Activated CD8-positive, alpha-beta T cell treated with anti-CD3 and anti-CD28 coated beads for 36 hours (primary cell): Measurements from ENCODE around the gene DNAJB4. TPM values are rescaled to one million over a fixed set of nuclear protein-coding genes. Genes with fewer than 3 reads are reported as not detected.

Experiments used
- ATAC-seq: fragments of 200-7000 bp; cut with Tn5 transposase; one replicate; pipeline ENCODE4 v1.10.0; 2021; ENCODE audit warnings: mild to moderate bottlenecking, moderate library complexity
- CTCF ChIA-PET: fragments of 350-600 bp; sonication (Branson Sonifier 250); formaldehyde crosslinking; loops from one replicate; lab custom pipeline; 2021; ENCODE audit warnings: antibody characterized with exemption; lab: Charles Lee
- POLR2A ChIA-PET: fragments of 350-600 bp; sonication (Branson Sonifier 250); formaldehyde crosslinking; loops from one replicate; lab custom pipeline; 2021; ENCODE audit warnings: antibody characterized with exemption; lab: Charles Lee
- DNase-seq: peaks from one replicate; pipeline ENCODE4 v3.0.0-alpha.2; 2020
- H3K27ac Mint-ChIP-seq: one replicate; pipeline ENCODE4 v1.8.0; 2021; ENCODE audit warnings: mild to moderate bottlenecking, mixed read lengths
- H3K27me3 Mint-ChIP-seq: one replicate; pipeline ENCODE4 v1.8.0; 2021; ENCODE audit warnings: mixed read lengths
- H3K36me3 Mint-ChIP-seq: one replicate; pipeline ENCODE4 v1.8.0; 2021; ENCODE audit warnings: low read depth, mixed read lengths
- H3K4me1 Mint-ChIP-seq: one replicate; pipeline ENCODE4 v1.8.0; 2021; ENCODE audit warnings: low read depth, mixed read lengths
- H3K4me3 Mint-ChIP-seq: one replicate; pipeline ENCODE4 v1.8.0; 2021; ENCODE audit warnings: mild to moderate bottlenecking, moderate library complexity, mixed read lengths
- H3K9me3 Mint-ChIP-seq: one replicate; pipeline ENCODE4 v1.8.0; 2021; ENCODE audit warnings: mixed read lengths
- intact Hi-C: fragments of 100-400 bp; cut with micrococcal nuclease; formaldehyde crosslinking; loops from one replicate; pipeline ENCODE4 v1.10.0; 2022
- total RNA-seq, 2 experiments: library from RNA; stranded (reverse); gene quantifications; one replicate each; pipeline ENCODE4 v1.2.3, GENCODE V29; 2021
- TF ChIP-seq, protein P1 (sequence below): fragments of 200-600 bp; IDR thresholded peaks from one replicate; pipeline ENCODE4 v1.8.0; 2022; ENCODE audit warnings: antibody characterized with exemption, mild to moderate bottlenecking

Gene DNAJB4
- total RNA-seq, 2 experiments from 2014 or later: 9.7 to 12.0 TPM

DNA sequence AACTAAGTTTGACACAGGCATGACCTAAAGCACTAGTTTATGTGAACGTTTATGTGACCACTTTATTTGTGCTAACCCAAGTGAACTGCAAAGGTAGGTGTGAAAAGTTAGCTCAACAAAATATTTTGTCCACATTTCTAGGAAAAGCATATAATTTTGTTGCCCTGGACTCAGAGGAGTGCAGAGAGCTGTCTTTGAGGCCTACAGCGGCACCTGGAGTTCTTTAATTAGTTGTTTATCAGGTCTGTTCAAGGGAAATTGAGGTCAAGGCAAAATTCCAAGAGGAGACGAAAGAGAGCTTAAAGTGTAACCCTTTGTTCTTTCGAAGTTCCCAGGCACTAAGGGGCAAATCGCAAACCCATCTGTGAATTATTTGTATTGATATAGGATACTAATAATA, 42.4 kb downstream of the DNAJB4 start:
- TF ChIP-seq, protein P1, sequence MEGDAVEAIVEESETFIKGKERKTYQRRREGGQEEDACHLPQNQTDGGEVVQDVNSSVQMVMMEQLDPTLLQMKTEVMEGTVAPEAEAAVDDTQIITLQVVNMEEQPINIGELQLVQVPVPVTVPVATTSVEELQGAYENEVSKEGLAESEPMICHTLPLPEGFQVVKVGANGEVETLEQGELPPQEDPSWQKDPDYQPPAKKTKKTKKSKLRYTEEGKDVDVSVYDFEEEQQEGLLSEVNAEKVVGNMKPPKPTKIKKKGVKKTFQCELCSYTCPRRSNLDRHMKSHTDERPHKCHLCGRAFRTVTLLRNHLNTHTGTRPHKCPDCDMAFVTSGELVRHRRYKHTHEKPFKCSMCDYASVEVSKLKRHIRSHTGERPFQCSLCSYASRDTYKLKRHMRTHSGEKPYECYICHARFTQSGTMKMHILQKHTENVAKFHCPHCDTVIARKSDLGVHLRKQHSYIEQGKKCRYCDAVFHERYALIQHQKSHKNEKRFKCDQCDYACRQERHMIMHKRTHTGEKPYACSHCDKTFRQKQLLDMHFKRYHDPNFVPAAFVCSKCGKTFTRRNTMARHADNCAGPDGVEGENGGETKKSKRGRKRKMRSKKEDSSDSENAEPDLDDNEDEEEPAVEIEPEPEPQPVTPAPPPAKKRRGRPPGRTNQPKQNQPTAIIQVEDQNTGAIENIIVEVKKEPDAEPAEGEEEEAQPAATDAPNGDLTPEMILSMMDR: no peak
- no peaks in the 10 kb centered on the region for H3K9me3 Mint-ChIP-seq
- peaks cover 42% of the 10 kb centered on the region for H3K27me3 Mint-ChIP-seq
- no peaks in the 10 kb centered on the region for H3K36me3 Mint-ChIP-seq
- intact Hi-C loops: loop anchor here (5.0 kb wide), 1 partner anchor 65 kb away; no protein-coding TSS in a partner anchor
- DNase-seq: no peak
- peaks cover 37% of the 10 kb centered on the region for H3K4me1 Mint-ChIP-seq
- H3K4me3 Mint-ChIP-seq: no peak overlapping the region
- ATAC-seq: no peak
- CTCF ChIA-PET: interaction anchor here (0.7 to 1.4 kb wide), 4 partner anchors 11 to 67 kb away, joined by 3 to 5 read pairs (median 3); partner anchors contain the start of gene DNAJB4
- POLR2A ChIA-PET: interaction anchor here (1.0 to 5.2 kb wide), 2 partner anchors 42 to 62 kb away, joined by 3 to 34 read pairs; partner anchors contain the start of gene DNAJB4
- H3K27ac Mint-ChIP-seq: no peak overlapping the region

DNA sequence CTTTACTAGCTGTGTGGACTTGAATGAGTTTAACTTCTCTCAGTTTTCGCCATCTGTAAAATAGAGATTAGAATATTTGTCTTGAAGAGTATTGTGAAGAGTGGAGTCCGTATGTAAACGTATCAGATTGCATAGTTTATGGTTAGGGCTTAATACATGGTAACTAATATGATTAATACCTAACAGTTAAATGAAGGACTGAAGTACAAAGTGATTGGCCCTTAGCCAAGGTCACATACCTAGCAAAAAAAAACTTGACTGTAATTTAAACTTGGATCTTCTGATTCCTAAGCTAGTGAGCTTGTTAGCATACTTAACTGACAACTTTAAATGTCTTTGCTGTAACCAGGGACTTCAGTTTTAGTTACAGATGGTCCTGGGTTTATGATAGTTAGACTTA, 42.9 kb downstream of the DNAJB4 start:
- no peaks in the 10 kb centered on the region for H3K9me3 Mint-ChIP-seq
- TF ChIP-seq, protein P1: no peak
- intact Hi-C loops: loop anchor here (5.0 kb wide), 1 partner anchor 65 kb away; no protein-coding TSS in a partner anchor
- no peak overlapping the region for H3K27ac Mint-ChIP-seq
- H3K27me3 Mint-ChIP-seq: peaks cover 42% of the 10 kb centered on the region
- H3K4me1 Mint-ChIP-seq: peaks cover 37% of the 10 kb centered on the region
- ATAC-seq (no peak), DNase-seq (no peak)
- ChIA-PET POLR2A (interaction anchor here (0.8 to 5.2 kb wide), 4 partner anchors 12 to 70 kb away, joined by 3 to 34 read pairs (median 4); partner anchors contain the start of gene DNAJB4), CTCF (interaction anchor here (0.7 to 1.4 kb wide), 4 partner anchors 10 to 67 kb away, joined by 3 to 5 read pairs (median 3); partner anchors contain the start of gene DNAJB4)
- no peaks in the 10 kb centered on the region for H3K36me3 Mint-ChIP-seq
- H3K4me3 Mint-ChIP-seq: no peak overlapping the region

DNA sequence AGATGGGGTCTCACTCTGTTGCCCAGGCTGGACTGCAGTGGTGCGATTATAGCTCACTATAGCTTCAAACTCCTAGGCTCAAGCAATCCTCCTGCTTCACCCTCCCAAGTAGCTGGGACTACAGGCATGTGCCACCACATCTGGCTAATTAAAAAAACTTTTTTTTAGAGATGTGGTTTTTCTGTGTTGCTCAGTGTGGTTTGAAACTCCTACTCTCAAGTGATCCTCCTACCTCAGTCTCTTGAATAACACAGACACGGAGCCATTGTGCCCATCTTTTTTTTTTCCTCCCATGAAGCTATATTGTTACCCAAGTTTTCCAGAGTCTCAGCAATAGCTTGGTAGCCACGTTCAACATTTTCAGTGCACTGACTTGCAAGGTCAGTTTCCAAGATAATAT, 43.7 kb downstream of the DNAJB4 start:
- peaks cover 39% of the 10 kb centered on the region for H3K27me3 Mint-ChIP-seq
- intact Hi-C loops: loop anchor here (5.0 kb wide), 1 partner anchor 64 kb away; no protein-coding TSS in a partner anchor
- DNase-seq: no peak
- H3K36me3 Mint-ChIP-seq: no peaks in the 10 kb centered on the region
- peaks cover 37% of the 10 kb centered on the region for H3K4me1 Mint-ChIP-seq
- peak; percentile 46 for ATAC-seq
- CTCF ChIA-PET: interaction anchor here (0.7 to 1.4 kb wide), 3 partner anchors 8 to 66 kb away, joined by 3 read pairs; no protein-coding TSS in a partner anchor
- H3K27ac Mint-ChIP-seq: no peak overlapping the region
- H3K9me3 Mint-ChIP-seq: no peaks in the 10 kb centered on the region
- POLR2A ChIA-PET: interaction anchor here (0.6 to 1.4 kb wide), 3 partner anchors 11 to 70 kb away, joined by 3 to 4 read pairs (median 3); no protein-coding TSS in a partner anchor
- TF ChIP-seq, protein P1: no peak
- no peak overlapping the region for H3K4me3 Mint-ChIP-seq

DNA sequence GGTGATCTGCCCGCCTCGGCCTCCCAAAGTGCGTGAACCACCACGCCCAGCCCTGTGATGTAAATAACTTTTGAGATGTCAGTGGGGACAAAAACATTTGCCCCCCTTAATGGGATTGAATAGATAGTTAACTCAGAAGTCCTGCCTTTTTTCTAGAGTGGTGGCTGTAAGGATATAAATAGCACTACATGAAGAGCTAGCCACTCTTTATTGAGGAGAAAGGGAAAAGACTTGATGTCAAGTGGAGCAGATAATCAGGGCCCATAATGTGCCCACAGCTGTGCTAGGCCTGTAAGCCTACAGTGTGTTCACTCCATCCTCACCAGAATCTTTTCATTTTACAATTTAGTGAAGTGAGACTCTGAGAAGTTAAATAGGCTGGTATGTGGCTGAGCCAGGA, 44.7 kb downstream of the DNAJB4 start:
- Mint-ChIP-seq H3K36me3 (no peaks in the 10 kb centered on the region), H3K27me3 (peaks cover 40% of the 10 kb centered on the region), H3K27ac (no peak overlapping the region), H3K9me3 (no peaks in the 10 kb centered on the region), H3K4me3 (no peak overlapping the region), H3K4me1 (peaks cover 37% of the 10 kb centered on the region)
- no peak for ATAC-seq
- intact Hi-C loops: loop anchor here (5.0 kb wide), 1 partner anchor 63 kb away; no protein-coding TSS in a partner anchor
- no peak for DNase-seq
- TF ChIP-seq, protein P1: no peak
- CTCF ChIA-PET: interaction anchor here (1.3 kb wide), 1 partner anchor 9 kb away, joined by 3 read pairs; no protein-coding TSS in a partner anchor
- POLR2A ChIA-PET: interaction anchor here (0.7 to 1.3 kb wide), 2 partner anchors 47 to 49 kb away, joined by 3 to 4 read pairs; no protein-coding TSS in a partner anchor

DNA sequence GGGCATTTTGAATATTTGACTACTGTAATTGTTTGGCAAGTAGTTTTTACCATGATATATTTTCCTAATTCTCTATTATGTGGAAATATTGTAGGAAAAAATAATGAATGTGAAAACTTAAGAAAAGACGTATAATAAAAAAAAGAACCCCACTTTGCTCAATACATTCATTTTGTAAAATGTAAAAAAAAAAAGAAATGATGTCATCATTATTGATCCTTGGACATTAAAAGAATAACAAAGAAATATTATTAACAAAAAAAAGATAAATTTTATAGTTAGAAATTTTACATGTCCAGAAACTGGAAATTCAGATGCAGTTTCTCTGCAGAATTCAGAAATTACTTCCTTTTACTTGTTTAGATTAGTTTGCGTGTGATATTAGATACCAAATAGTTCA, 46.3 kb downstream of the DNAJB4 start:
- peaks cover 27% of the 10 kb centered on the region for H3K27me3 Mint-ChIP-seq
- peaks cover 32% of the 10 kb centered on the region for H3K4me1 Mint-ChIP-seq
- H3K36me3 Mint-ChIP-seq: no peaks in the 10 kb centered on the region
- no peak overlapping the region for H3K4me3 Mint-ChIP-seq
- TF ChIP-seq, protein P1: no peak
- no peak for DNase-seq
- CTCF ChIA-PET: interaction anchor here (1.2 kb wide), 1 partner anchor 200 kb away, joined by 3 read pairs; no protein-coding TSS in a partner anchor
- POLR2A ChIA-PET: no interaction called here
- H3K9me3 Mint-ChIP-seq: no peaks in the 10 kb centered on the region
- ATAC-seq: no peak
- no peak overlapping the region for H3K27ac Mint-ChIP-seq
- intact Hi-C loops: no loop called here
